SU-DHL-6 (cell line): ENCODE results near the gene IQSEC3.

Experiments
- H2AFZ ChIP-seq: fragments of 200-600 bp; sonication (generic); 2 replicates; pipeline ENCODE4 v1.6.1; 2014; ENCODE audit warnings: low read depth, mild to moderate bottlenecking, moderate library complexity, mixed read lengths, antibody characterized with exemption, low read length; ENCODE audit not compliant: severe bottlenecking
- H3F3A ChIP-seq: fragments of 200-600 bp; shearing (Covaris generic); 2 replicates; pipeline ENCODE4 v1.6.0; 2016; ENCODE audit warnings: antibody characterized with exemption, mild to moderate bottlenecking; ENCODE audit not compliant: insufficient read depth
- H3K27ac ChIP-seq: fragments of 200-600 bp; sonication (generic); 2 replicates; pipeline ENCODE4 v1.5.1; 2016; ENCODE audit warnings: low read depth, mild to moderate bottlenecking, low read length, moderate library complexity, mixed read lengths
- H3K27me3 ChIP-seq: fragments of 200-600 bp; sonication (generic), shearing (Covaris generic); 2 replicates; pipeline ENCODE4 v1.6.0; 2014; ENCODE audit warnings: mild to moderate bottlenecking, low read length
- H3K36me3 ChIP-seq: fragments of 200-600 bp; sonication (generic); 2 replicates; pipeline ENCODE4 v1.6.1; 2014; ENCODE audit warnings: mild to moderate bottlenecking, low read length, mixed read lengths
- H3K4me2 ChIP-seq: fragments of 300-600, 200-600 bp; shearing (Covaris generic), sonication (generic); 2 replicates; pipeline ENCODE4 v1.6.0; 2014; ENCODE audit warnings: low read length, low read depth, mild to moderate bottlenecking; ENCODE audit not compliant: poor library complexity, severe bottlenecking
- H3K4me3 ChIP-seq: fragments of 200-600 bp; sonication (generic); 2 replicates; pipeline ENCODE4 v1.5.1; 2014; ENCODE audit warnings: antibody characterized with exemption, low read length, mild to moderate bottlenecking, mixed read lengths; ENCODE audit not compliant: insufficient read depth, poor library complexity, severe bottlenecking
- H3K79me2 ChIP-seq: fragments of 200-600 bp; sonication (generic); 2 replicates; pipeline ENCODE4 v1.6.1; 2014; ENCODE audit warnings: mild to moderate bottlenecking, low read length, moderate library complexity; ENCODE audit not compliant: insufficient read depth
- H3K9ac ChIP-seq: fragments of 200-600 bp; sonication (generic); 2 replicates; pipeline ENCODE4 v1.7.0; 2014; ENCODE audit warnings: mild to moderate bottlenecking, low read length
- H3K9me2 ChIP-seq: fragments of 200-600 bp; sonication (generic); replicated peaks from 2 replicates; pipeline ENCODE4 v1.6.1; 2014; ENCODE audit warnings: low read length; ENCODE audit not compliant: insufficient read depth
- H3K9me3 ChIP-seq: fragments of 200-600 bp; sonication (generic); 2 replicates; pipeline ENCODE4 v1.6.1; 2014; ENCODE audit warnings: low read length, mixed read lengths; ENCODE audit not compliant: insufficient read depth
- H4K20me1 ChIP-seq: fragments of 200-600 bp; sonication (generic); 2 replicates; pipeline ENCODE4 v1.6.1; 2014; ENCODE audit warnings: low read depth, mild to moderate bottlenecking, antibody characterized with exemption, low read length, moderate library complexity, mixed read lengths
- CTCF ChIP-seq: fragments of 200-600 bp; sonication (generic); IDR thresholded peaks from one replicate; pipeline ENCODE4 v1.5.1; 2017; ENCODE audit warnings: antibody characterized with exemption, mild to moderate bottlenecking, low read length, moderate library complexity; ENCODE audit not compliant: insufficient read depth, poor library complexity, severe bottlenecking
- EZH2phosphoT487 ChIP-seq: fragments of 200-600 bp; sonication (generic), shearing (Covaris generic); conservative IDR thresholded peaks from 2 replicates; pipeline ENCODE4 v1.6.1; 2018; ENCODE audit warnings: mild to moderate bottlenecking, antibody characterized with exemption, low read length, moderate library complexity, mixed read lengths

IQSEC3 gene

GRCh38 chr12:135138-135537, 68.6 kb downstream of the IQSEC3 start:
- Histone ChIP-seq H3K27ac (no peak overlapping the region), H3F3A (no peaks in the 10 kb centered on the region), H3K27me3 (no peaks in the 10 kb centered on the region), H2AFZ (no peak overlapping the region), H3K9me3 (no peaks in the 10 kb centered on the region), H3K4me3 (no peak overlapping the region), H3K9me2 (no peaks in the 10 kb centered on the region), H3K79me2 (no peaks in the 10 kb centered on the region), H3K4me2 (no peak overlapping the region), H4K20me1 (no peaks in the 10 kb centered on the region), H3K9ac (no peak overlapping the region), H3K36me3 (no peaks in the 10 kb centered on the region)
- TF ChIP-seq CTCF, result no peak
- no peak for TF ChIP-seq EZH2phosphoT487

GRCh38 chr12:138171-138897, 71.8 kb downstream of the IQSEC3 start:
- Histone ChIP-seq H3K27me3 (no peaks in the 10 kb centered on the region), H3K9ac (no peak overlapping the region), H3K79me2 (no peaks in the 10 kb centered on the region), H2AFZ (no peak overlapping the region), H3K9me2 (no peaks in the 10 kb centered on the region), H3K4me2 (no peak overlapping the region), H3K4me3 (no peak overlapping the region), H3F3A (no peaks in the 10 kb centered on the region), H3K9me3 (no peaks in the 10 kb centered on the region), H3K27ac (no peak overlapping the region), H4K20me1 (no peaks in the 10 kb centered on the region), H3K36me3 (no peaks in the 10 kb centered on the region)
- TF ChIP-seq EZH2phosphoT487 (no peak), CTCF (no peak)

DNA sequence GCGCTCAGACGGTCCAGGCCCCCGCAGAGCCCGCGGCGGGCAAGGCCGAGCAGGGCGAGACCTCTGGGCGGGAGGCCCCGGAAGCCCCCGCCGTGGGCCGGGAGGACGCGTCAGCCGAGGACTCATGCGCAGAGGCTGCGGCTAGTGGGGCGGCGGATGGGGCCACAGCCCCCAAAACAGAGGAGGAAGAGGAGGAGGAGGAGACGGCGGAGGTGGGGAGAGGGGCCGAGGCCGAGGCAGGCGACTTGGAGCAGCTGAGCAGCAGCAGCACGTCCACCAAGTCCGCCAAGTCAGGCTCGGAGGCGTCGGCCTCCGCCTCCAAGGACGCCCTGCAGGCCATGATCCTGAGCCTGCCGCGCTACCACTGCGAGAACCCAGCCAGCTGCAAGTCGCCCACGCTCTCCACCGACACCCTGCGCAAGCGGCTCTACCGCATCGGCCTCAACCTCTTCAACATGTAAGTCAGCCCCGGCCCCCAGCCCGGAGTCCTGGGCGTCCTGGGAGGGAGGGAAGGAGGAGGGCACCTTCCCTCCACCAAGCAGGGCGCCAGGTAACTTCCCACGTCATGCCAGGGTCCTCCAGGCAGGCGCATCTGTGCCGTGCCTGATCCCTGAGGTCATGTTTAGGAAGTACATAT, 72.4 kb downstream of the IQSEC3 start:
- H3K36me3 ChIP-seq, result no peaks in the 10 kb centered on the region
- H3K9ac ChIP-seq, result no peak overlapping the region
- H3F3A ChIP-seq, result no peaks in the 10 kb centered on the region
- H3K4me3 ChIP-seq, result no peak overlapping the region
- no peaks in the 10 kb centered on the region for H3K79me2 ChIP-seq
- TF ChIP-seq EZH2phosphoT487 (no peak), CTCF (no peak)
- H3K27ac ChIP-seq, result no peak overlapping the region
- no peaks in the 10 kb centered on the region for H3K27me3 ChIP-seq
- H4K20me1 ChIP-seq, result no peaks in the 10 kb centered on the region
- no peak overlapping the region for H2AFZ ChIP-seq
- H3K9me2 ChIP-seq, result no peaks in the 10 kb centered on the region
- no peaks in the 10 kb centered on the region for H3K9me3 ChIP-seq
- no peak overlapping the region for H3K4me2 ChIP-seq
